NT2/D1 (cell line): Measurements from ENCODE around the gene ANTXR2.

Experiments used
- YY1 ChIP-seq: IDR thresholded peaks from 2 replicates; pipeline ENCODE4 v1.6.1; 2011; ENCODE audit not compliant: insufficient read length, insufficient read depth
- ZNF274 ChIP-seq: IDR thresholded peaks from 2 replicates; pipeline ENCODE4 v1.6.1; 2011; ENCODE audit warnings: mild to moderate bottlenecking, low read depth, low read length

DNA sequence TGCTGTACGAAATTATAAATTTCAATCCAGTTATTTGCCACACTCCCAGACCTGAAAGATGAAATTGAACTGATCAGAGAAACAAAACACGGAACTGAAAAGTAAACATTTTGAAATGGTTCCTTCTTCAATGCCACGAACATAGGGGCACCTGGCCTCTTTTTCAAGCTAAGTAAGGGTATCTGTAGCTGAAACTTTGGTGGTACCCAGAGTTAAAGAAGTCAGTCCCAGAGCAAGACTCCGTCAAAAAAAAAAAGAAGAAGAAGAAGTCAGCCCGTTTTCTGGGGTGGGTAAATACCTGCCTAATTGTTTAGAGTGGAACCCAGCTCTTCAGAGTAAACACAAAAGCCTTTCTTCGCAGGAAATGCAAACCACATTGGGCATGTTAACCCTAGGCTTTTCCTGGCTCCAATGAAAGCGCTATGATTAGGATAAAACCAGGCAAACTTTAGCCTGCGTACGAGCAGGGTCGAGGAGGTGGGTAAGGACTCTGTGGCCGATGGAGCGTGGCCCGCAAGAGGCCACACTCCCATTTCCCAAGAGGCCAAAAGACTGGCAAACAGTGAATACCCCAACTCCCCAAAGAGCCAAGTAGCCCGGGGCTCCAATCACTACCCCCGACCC, 1.3 kb downstream of the ANTXR2 start:
- TF ChIP-seq YY1 (no peak), ZNF274 (no peak)
